ENCODE results near the gene CDK6. TPM values are rescaled to one million over a fixed set of nuclear protein-coding genes. Genes with fewer than 3 reads are reported as not detected.

Gene CDK6
- total and polyA plus RNA-seq, 2 of the 8 experiments (the other 6 are each of a cell fraction or from before 2014, with no cell fraction given), result 5.9 to 18.9 TPM

DNA sequence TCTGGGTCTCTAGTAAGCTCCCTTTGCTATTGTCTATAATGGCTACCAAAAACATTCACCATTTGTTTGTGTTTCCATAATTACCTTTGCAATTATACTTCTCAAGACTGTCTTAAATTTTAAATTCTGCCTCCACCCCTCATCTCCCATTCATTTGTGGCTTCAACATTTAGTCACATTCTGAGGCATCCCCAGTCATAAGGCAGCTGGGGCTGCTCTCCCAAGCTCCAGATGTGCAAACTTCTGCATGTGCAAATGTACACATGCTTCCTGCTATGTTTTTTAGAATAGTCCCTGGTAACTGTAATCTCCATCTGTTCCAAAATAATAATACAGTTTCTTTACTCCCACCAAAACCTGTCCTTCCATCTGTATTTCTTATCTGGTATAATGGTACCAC is 97.3 kb downstream of the CDK6 start (continued):
- TF ChIP-seq, protein P1, sequence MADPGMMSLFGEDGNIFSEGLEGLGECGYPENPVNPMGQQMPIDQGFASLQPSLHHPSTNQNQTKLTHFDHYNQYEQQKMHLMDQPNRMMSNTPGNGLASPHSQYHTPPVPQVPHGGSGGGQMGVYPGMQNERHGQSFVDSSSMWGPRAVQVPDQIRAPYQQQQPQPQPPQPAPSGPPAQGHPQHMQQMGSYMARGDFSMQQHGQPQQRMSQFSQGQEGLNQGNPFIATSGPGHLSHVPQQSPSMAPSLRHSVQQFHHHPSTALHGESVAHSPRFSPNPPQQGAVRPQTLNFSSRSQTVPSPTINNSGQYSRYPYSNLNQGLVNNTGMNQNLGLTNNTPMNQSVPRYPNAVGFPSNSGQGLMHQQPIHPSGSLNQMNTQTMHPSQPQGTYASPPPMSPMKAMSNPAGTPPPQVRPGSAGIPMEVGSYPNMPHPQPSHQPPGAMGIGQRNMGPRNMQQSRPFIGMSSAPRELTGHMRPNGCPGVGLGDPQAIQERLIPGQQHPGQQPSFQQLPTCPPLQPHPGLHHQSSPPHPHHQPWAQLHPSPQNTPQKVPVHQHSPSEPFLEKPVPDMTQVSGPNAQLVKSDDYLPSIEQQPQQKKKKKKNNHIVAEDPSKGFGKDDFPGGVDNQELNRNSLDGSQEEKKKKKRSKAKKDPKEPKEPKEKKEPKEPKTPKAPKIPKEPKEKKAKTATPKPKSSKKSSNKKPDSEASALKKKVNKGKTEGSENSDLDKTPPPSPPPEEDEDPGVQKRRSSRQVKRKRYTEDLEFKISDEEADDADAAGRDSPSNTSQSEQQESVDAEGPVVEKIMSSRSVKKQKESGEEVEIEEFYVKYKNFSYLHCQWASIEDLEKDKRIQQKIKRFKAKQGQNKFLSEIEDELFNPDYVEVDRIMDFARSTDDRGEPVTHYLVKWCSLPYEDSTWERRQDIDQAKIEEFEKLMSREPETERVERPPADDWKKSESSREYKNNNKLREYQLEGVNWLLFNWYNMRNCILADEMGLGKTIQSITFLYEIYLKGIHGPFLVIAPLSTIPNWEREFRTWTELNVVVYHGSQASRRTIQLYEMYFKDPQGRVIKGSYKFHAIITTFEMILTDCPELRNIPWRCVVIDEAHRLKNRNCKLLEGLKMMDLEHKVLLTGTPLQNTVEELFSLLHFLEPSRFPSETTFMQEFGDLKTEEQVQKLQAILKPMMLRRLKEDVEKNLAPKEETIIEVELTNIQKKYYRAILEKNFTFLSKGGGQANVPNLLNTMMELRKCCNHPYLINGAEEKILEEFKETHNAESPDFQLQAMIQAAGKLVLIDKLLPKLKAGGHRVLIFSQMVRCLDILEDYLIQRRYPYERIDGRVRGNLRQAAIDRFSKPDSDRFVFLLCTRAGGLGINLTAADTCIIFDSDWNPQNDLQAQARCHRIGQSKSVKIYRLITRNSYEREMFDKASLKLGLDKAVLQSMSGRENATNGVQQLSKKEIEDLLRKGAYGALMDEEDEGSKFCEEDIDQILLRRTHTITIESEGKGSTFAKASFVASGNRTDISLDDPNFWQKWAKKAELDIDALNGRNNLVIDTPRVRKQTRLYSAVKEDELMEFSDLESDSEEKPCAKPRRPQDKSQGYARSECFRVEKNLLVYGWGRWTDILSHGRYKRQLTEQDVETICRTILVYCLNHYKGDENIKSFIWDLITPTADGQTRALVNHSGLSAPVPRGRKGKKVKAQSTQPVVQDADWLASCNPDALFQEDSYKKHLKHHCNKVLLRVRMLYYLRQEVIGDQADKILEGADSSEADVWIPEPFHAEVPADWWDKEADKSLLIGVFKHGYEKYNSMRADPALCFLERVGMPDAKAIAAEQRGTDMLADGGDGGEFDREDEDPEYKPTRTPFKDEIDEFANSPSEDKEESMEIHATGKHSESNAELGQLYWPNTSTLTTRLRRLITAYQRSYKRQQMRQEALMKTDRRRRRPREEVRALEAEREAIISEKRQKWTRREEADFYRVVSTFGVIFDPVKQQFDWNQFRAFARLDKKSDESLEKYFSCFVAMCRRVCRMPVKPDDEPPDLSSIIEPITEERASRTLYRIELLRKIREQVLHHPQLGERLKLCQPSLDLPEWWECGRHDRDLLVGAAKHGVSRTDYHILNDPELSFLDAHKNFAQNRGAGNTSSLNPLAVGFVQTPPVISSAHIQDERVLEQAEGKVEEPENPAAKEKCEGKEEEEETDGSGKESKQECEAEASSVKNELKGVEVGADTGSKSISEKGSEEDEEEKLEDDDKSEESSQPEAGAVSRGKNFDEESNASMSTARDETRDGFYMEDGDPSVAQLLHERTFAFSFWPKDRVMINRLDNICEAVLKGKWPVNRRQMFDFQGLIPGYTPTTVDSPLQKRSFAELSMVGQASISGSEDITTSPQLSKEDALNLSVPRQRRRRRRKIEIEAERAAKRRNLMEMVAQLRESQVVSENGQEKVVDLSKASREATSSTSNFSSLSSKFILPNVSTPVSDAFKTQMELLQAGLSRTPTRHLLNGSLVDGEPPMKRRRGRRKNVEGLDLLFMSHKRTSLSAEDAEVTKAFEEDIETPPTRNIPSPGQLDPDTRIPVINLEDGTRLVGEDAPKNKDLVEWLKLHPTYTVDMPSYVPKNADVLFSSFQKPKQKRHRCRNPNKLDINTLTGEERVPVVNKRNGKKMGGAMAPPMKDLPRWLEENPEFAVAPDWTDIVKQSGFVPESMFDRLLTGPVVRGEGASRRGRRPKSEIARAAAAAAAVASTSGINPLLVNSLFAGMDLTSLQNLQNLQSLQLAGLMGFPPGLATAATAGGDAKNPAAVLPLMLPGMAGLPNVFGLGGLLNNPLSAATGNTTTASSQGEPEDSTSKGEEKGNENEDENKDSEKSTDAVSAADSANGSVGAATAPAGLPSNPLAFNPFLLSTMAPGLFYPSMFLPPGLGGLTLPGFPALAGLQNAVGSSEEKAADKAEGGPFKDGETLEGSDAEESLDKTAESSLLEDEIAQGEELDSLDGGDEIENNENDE (IDR thresholded peaks at IDR 0.05; ENCODE audit: insufficient replicate concordance, low read length), result no peak
- TF ChIP-seq BACH1 (IDR thresholded peaks at IDR 0.05; ENCODE audit: low read length) (no peak), USF2 (IDR thresholded peaks at IDR 0.05; ENCODE audit: low read length) (no peak), TAF1 (IDR thresholded peaks at IDR 0.05; ENCODE audit: low read depth, low read length) (no peak), CBX5 (IDR thresholded peaks at IDR 0.05; ENCODE audit: low read depth, low read length) (no peak), EZH2 (IDR thresholded peaks at IDR 0.05; ENCODE audit: low read depth, low read length, severe bottlenecking) (no peak), RNF2 (IDR thresholded peaks at IDR 0.05; ENCODE audit: borderline replicate concordance, low read depth, low read length, missing control alignments, poor library complexity, severe bottlenecking) (no peak), GTF2F1 (IDR thresholded peaks at IDR 0.05; ENCODE audit: borderline replicate concordance, low read depth, low read length) (no peak), SIRT6 (IDR thresholded peaks at IDR 0.05; ENCODE audit: low read length) (no peak), HDAC2 (IDR thresholded peaks at IDR 0.05; ENCODE audit: borderline replicate concordance in 1 of 2, low read depth in 2 of 2, low read length in 2 of 2) (no peak)

Data from H1 (cell line).